ENCODE results near the gene VPS26C.
"Not testable (repeated sequence)": the region's sequence is repeated elsewhere in the genome, so short reads cannot be mapped to it uniquely, and the experiment has no call there.

Gene VPS26C

GRCh38 chr21:37227071-37228002 lies 39.8 kb downstream of the VPS26C start:
- no peak for DNase-seq

GRCh38 chr21:37226041-37226920 lies 40.9 kb downstream of the VPS26C start:
- DNase-seq: no peak

GRCh38 chr21:37224861-37225839 lies 42.0 kb downstream of the VPS26C start:
- peak in 1 of 2 donors; percentile 37 for DNase-seq

GRCh38 chr21:37223804-37224345 lies 43.3 kb downstream of the VPS26C start:
- DNase-seq: no peak

GRCh38 chr21:37222248-37222647 lies 44.9 kb downstream of the VPS26C start:
- DNase-seq: not testable (repeated sequence)

DNA sequence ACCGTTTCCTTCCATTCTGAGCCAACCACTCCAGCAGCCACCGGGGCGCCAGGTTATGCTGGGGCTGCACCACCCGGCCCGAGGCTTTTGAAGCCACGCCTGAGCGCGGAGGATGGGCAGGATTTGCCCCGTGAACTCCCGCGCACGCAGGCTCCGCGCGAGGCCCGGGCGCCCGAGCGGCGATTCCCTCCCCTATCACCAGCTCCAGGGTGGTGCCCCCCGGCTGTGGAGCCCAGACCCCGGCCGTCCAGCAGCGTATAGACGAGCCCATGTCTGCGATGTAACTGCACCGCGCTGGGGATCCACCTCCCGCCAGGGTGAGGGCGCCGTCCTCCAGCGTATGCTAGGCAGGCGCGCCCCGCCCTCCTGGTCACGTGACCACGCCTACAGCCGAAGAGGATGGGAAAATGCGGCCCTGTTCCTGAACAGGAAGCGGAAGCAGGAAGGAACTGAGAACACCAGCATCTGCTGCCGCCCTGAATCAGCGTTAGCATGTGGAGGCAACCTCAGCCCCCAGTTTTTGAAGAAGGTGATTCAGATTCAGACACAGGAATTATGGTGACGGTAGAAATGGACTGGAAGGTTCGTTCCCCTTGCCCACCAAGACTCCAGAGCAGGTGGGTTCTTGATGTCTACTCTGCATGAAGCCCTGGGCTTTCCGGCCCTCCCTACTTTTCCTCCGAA lies 46.0 kb downstream of the VPS26C start:
- DNase-seq: peak; percentile 96

- DNase-seq: peak in 1 of 2 donors; percentile 17
Measured at GRCh38 chr21:37220433-37220980, 46.6 kb downstream of the VPS26C start.

- no peak for DNase-seq
Measured at GRCh38 chr21:37219761-37220432, 47.2 kb downstream of the VPS26C start.

GRCh38 chr21:37214952-37215351 lies 52.2 kb downstream of the VPS26C start:
- no peak for DNase-seq

DNA sequence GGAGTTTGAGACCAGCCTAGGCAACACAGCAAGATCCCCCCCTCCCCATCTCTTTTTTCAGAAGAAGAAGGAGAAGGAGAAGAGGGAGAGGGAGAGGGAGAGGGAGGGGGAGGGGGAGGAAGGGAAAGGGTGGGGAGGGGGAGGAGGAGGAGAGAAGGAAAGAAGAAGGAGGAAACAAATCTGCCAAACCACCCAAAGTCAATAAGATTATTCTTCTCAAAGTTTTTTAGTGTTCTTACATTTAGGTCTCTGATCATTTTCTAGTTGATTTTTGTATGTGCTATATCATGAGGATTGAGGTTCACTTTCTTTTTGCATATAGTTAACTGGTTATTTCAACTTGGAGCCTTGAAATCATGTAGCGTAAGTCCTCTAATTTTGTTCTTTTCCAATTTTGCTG lies 56.3 kb downstream of the VPS26C start:
- DNase-seq: no peak

- DNase-seq: no peak
Measured at GRCh38 chr21:37210130-37210529, 57.0 kb downstream of the VPS26C start.

- no peak for DNase-seq
Measured at GRCh38 chr21:37208741-37209225, 58.4 kb downstream of the VPS26C start.

DNA sequence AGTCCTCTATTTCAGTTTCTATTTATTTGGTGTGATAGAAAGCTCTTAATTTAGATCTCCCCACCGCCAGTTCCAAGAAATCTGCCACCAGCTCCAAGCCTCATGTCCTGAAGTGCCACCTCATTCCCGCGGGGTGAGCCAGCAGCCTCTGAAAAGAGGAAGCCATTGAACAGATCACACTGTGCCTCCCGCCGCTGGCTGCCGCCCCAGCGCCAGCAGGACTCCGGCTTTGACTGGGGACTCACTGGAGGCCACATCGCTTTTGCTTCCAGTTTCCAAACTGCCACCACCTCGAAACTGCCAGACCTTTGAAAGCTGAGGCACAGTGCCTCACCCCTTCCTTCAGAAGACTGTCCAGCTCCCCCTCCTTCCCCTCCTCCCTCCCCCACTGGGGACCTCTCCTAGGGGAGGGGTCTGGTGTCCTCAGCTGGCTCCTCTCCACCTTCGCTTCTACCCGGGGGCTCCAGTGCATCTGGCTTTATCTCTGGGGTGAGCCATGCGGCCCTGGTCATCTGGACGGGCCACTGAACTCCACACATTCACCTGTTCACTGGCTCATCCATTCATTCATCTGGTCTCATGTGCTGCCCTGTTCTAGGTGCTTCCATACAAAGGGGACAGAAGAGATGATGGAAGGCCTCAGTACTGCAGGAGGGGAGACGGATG lies 58.9 kb downstream of the VPS26C start:
- peak in 1 of 2 donors; percentile 18 for DNase-seq

- DNase-seq: no peak
Measured at GRCh38 chr21:37207441-37208009, 59.6 kb downstream of the VPS26C start.

DNA sequence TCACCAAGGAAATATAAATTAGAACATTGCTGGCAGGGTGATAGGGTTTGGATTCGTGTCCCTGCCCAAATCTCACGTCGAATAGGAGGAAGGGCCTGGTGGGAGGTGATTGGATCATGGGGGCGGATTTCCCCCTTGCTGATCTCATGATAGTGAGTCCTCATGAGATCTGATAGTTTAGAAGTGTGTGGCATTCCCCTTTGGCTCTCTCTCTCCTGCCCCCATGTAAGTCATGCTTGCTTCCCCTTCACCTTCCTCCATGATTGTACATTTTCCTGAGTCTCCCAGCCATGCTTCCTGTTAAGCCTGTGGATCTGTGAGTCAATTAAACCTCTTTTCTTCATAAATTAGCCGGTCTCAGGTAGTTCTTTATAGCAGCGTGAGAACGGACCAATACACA lies 60.6 kb downstream of the VPS26C start:
- no peak for DNase-seq

DNA sequence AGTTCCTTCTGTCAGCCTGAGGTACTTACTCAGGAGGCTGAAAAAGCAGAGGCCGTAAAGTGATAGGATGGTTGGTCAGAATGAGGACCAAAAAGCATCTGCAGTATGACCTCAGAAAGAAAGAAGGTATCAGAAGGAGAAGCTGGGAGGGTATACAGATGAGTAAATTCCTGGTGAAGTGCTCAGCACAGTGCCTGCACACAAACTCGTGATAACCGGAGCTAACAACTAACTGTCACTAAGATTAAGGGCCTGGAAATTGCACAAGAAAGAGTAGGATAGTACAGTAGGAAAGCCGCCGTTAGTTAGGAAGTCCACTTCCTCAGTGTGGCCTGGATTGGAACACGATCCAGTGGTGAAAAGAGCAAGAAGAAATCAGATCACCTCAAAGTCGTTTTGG lies 62.6 kb downstream of the VPS26C start:
- no peak for DNase-seq

DNA sequence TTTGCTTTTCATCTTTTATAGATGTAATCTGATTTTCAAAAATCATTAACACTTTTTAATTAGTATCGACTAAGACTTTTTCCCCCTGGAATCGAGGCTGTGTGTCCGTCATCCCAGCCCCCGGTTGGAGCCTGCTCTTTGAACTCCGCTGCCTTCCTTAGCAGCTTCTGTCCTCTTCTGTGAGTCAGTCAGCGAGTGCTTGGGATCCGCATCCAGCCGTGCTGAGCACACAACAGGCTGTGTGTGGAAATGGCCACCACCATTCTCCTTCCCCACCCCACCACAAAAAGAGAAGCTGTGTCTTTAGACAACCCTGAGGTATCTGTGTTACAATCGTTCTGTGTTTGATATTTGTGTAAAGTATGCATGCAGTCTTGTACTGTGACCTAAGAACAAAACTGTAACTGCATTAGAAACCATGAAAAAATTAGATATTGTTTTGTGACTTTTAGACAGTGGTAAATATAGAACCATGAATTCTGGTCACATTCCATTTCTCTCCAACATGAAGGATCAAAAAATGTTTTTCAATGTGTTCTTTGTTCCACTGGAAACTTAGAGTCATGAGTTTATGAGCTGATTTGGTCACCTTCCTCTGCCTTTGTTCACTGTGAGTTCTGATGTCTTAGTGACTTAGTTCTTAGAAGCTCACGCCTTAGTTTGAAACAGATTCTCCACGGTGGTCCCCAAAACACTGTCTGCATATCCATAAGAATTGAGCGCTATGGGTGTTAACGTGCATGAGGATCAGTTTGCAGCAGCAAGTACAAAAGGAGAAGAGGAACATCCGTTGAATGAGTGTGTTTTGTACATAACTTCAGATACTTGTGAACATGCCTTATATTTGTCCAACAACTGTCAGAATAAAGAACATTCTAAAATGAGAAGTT lies 64.7 kb downstream of the VPS26C start:
- no peak for DNase-seq
